DND-41 (cell line): ENCODE measurements around the gene TWF2.

Source experiments
- EZH2 ChIP-seq: IDR thresholded peaks from 3 replicates; pipeline ENCODE4 v1.6.1; 2012; ENCODE audit warnings: borderline replicate concordance, low read depth, mild to moderate bottlenecking, moderate library complexity, low read length, inconsistent platforms; ENCODE audit not compliant: severe bottlenecking
- TF ChIP-seq, protein P1 (sequence below): IDR thresholded peaks from 2 replicates; pipeline ENCODE4 v1.5.1; 2012; ENCODE audit warnings: borderline replicate concordance, low read length, moderate library complexity, mild to moderate bottlenecking; ENCODE audit not compliant: poor library complexity, severe bottlenecking; ENCODE audit errors: extremely low read depth

DNA sequence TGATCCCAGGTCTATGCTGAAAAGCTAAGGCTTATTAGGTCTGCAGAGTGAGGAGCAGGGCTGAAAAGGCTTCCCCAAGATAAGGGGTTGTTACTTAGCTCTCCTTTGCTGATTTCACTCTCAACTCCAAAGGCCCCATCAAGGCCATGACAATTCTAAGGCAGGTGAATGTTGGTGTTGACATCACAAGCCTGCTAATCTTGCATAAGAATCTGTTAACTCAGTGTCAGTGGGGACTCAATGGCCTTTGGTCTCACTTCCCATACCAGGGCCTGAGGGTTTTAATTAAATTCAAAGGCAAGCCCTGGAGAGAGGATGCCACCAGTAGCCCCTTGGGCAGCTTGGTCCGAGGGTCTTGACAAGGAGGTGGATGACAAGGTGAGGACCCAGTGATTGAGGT is 50.4 kb downstream of the TWF2 start:
- TF ChIP-seq, protein P1, sequence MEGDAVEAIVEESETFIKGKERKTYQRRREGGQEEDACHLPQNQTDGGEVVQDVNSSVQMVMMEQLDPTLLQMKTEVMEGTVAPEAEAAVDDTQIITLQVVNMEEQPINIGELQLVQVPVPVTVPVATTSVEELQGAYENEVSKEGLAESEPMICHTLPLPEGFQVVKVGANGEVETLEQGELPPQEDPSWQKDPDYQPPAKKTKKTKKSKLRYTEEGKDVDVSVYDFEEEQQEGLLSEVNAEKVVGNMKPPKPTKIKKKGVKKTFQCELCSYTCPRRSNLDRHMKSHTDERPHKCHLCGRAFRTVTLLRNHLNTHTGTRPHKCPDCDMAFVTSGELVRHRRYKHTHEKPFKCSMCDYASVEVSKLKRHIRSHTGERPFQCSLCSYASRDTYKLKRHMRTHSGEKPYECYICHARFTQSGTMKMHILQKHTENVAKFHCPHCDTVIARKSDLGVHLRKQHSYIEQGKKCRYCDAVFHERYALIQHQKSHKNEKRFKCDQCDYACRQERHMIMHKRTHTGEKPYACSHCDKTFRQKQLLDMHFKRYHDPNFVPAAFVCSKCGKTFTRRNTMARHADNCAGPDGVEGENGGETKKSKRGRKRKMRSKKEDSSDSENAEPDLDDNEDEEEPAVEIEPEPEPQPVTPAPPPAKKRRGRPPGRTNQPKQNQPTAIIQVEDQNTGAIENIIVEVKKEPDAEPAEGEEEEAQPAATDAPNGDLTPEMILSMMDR: no peak
- TF ChIP-seq EZH2: no peak
